SK-N-SH (cell line): Measurements from ENCODE around the gene CACNA2D3. TPM values are rescaled to one million over a fixed set of nuclear protein-coding genes. Genes with fewer than 3 reads are reported as not detected.
A peak's percentile ranks its signal among the peaks of the same experiment; 100 is the strongest.

Experiments used
- CTCF ChIA-PET: fragments of 300-600, 350-600 bp; formaldehyde crosslinking; extraction: SDS; loops from one replicate; lab custom pipeline; 2021; lab: Yijun Ruan, JAX
- POLR2A ChIA-PET: fragments of 350-600 bp; sonication (Branson Sonifier 250); formaldehyde crosslinking; extraction: SDS; loops from one replicate; lab custom pipeline; 2020; ENCODE audit warnings: antibody characterized with exemption, inconsistent platforms; lab: Yijun Ruan, JAX
- DNase-seq: peaks from one replicate; pipeline ENCODE4 v3.0.0; 2012
- H2AFZ ChIP-seq: fragments of 200-600 bp; sonication (generic); 2 replicates; pipeline ENCODE4 v1.8.1; 2016; ENCODE audit warnings: antibody characterized with exemption, mild to moderate bottlenecking, low read depth
- H3F3A ChIP-seq: fragments of 200-600 bp; sonication (generic); replicated peaks from 2 replicates; pipeline ENCODE3; 2016; ENCODE audit warnings: antibody characterized with exemption, mild to moderate bottlenecking; ENCODE audit not compliant: insufficient read depth
- H3K27ac ChIP-seq, 2 experiments: fragments of 200-500 bp in 1 of 2; fragments of 200-600 bp in 1 of 2; sonication (Bioruptor generic) in 1 of 2; sonication (generic), shearing (Covaris generic) in 1 of 2; 2 replicates each; pipeline versions ENCODE4 v1.5.1 to v1.6.1; 2014 to 2016; ENCODE audit warnings: low read depth in 2 of 2, inconsistent platforms in 1 of 2, low read length in 1 of 2, mild to moderate bottlenecking in 1 of 2, mixed read lengths in 1 of 2
- H3K27me3 ChIP-seq: fragments of 200-600 bp; sonication (generic), shearing (Covaris generic); 2 replicates; pipeline ENCODE4 v1.6.1; 2016; ENCODE audit warnings: mixed run types; ENCODE audit not compliant: insufficient read depth
- H3K36me3 ChIP-seq, 2 experiments: fragments of 200-500 bp in 1 of 2; fragments of 200-600 bp in 1 of 2; sonication (Bioruptor generic) in 1 of 2; sonication (generic) in 1 of 2; replicated peaks in 1 of 2; 2 replicates each; pipeline versions ENCODE3 to v1.5.1; 2014 to 2016; ENCODE audit warnings: low read length in 1 of 2, mild to moderate bottlenecking in 1 of 2; ENCODE audit not compliant: insufficient read depth in 2 of 2, control insufficient read depth in 1 of 2
- H3K4me1 ChIP-seq, 2 experiments: fragments of 200-500 bp in 1 of 2; fragments of 200-600 bp in 1 of 2; sonication (Bioruptor generic) in 1 of 2; sonication (generic), shearing (Covaris generic) in 1 of 2; 2 replicates each; pipeline versions ENCODE4 v1.5.1 to v1.6.1; 2014 to 2016; ENCODE audit warnings: low read depth in 1 of 2, low read length in 1 of 2, mixed run types in 1 of 2; ENCODE audit not compliant: insufficient read depth in 2 of 2, control insufficient read depth in 1 of 2
- H3K4me2 ChIP-seq: fragments of 200-600 bp; sonication (generic), shearing (Covaris generic); 2 replicates; pipeline ENCODE4 v1.6.1; 2017; ENCODE audit warnings: mixed run types
- H3K4me3 ChIP-seq, 2 experiments: fragments of 200-500 bp in 1 of 2; fragments of 200-600 bp in 1 of 2; sonication (Bioruptor generic) in 1 of 2; sonication (generic), shearing (Covaris generic) in 1 of 2; 2 replicates each; pipeline versions ENCODE4 v1.5.1 to v1.8.1; 2014 to 2016; ENCODE audit warnings: low read depth in 2 of 2, inconsistent platforms in 1 of 2, low read length in 1 of 2, mild to moderate bottlenecking in 1 of 2, mixed read lengths in 1 of 2, moderate library complexity in 1 of 2
- H3K79me2 ChIP-seq: fragments of 200-600 bp; sonication (generic); 2 replicates; pipeline ENCODE4 v1.8.1; 2017; ENCODE audit warnings: mild to moderate bottlenecking; ENCODE audit not compliant: insufficient read depth
- H3K9ac ChIP-seq: fragments of 200-600 bp; sonication (generic); 2 replicates; pipeline ENCODE4 v1.6.1; 2017; ENCODE audit warnings: mixed run types
- H3K9me2 ChIP-seq: fragments of 200-600 bp; sonication (generic); 2 replicates; pipeline ENCODE4 v1.6.1; 2017; ENCODE audit warnings: mixed run types
- H3K9me3 ChIP-seq: fragments of 200-600 bp; sonication (generic); 2 replicates; pipeline ENCODE4 v1.6.1; 2017; ENCODE audit warnings: mixed run types, mild to moderate bottlenecking, moderate library complexity
- H4K20me1 ChIP-seq: fragments of 200-600 bp; sonication (generic); 2 replicates; pipeline ENCODE4 v1.6.1; 2017; ENCODE audit warnings: mild to moderate bottlenecking, mixed run types; ENCODE audit not compliant: insufficient read depth
- CHD2 ChIP-seq: fragments of 150-350 bp; IDR thresholded peaks from 2 replicates; pipeline ENCODE4 v1.6.1; 2018; ENCODE audit warnings: low read length; ENCODE audit not compliant: partially characterized antibody
- EP300 ChIP-seq, 2 experiments: IDR thresholded peaks; 2 replicates each; pipeline versions ENCODE4 v1.4.0 to v1.6.1; 2012; ENCODE audit warnings: borderline replicate concordance in 1 of 2, low read depth in 1 of 2, low read length in 1 of 2
- EZH2phosphoT487 ChIP-seq: fragments of 200-600 bp; sonication (generic); IDR thresholded peaks from 2 replicates; pipeline ENCODE4 v1.6.1; 2017; ENCODE audit warnings: low read depth, mixed run types, mild to moderate bottlenecking, antibody characterized with exemption, moderate library complexity, borderline replicate concordance
- FOXJ3 ChIP-seq: sonication (generic); formaldehyde crosslinking; IDR thresholded peaks from 2 replicates; pipeline ENCODE4 v1.5.1; 2020; ENCODE audit warnings: mild to moderate bottlenecking, missing genetic modification reagents
- GABPA ChIP-seq: IDR thresholded peaks from 2 replicates; pipeline ENCODE4 v1.4.0; 2012; ENCODE audit warnings: low read depth, mild to moderate bottlenecking
- GATA2 ChIP-seq: sonication (generic); formaldehyde crosslinking; IDR thresholded peaks from 2 replicates; pipeline ENCODE4 v1.5.0; 2020; ENCODE audit warnings: mild to moderate bottlenecking, missing genetic modification reagents
- MXI1 ChIP-seq: IDR thresholded peaks from 2 replicates; pipeline ENCODE4 v1.6.1; 2012; ENCODE audit warnings: mild to moderate bottlenecking, low read depth, low read length, improper control_type of control experiment
- NRF1 ChIP-seq: IDR thresholded peaks from 2 replicates; pipeline ENCODE4 v1.6.1; 2012; ENCODE audit warnings: low read depth, mild to moderate bottlenecking, low read length
- SIN3A ChIP-seq: IDR thresholded peaks from 2 replicates; pipeline ENCODE4 v1.6.1; 2012; ENCODE audit warnings: low read depth, mild to moderate bottlenecking, low read length, moderate library complexity, borderline replicate concordance
- SMC3 ChIP-seq: IDR thresholded peaks from 2 replicates; pipeline ENCODE4 v1.6.1; 2012; ENCODE audit warnings: low read depth, low read length, improper control_type of control experiment
- TAF1 ChIP-seq: IDR thresholded peaks from 2 replicates; pipeline ENCODE4 v1.6.1; 2012; ENCODE audit warnings: low read depth, mild to moderate bottlenecking, low read length, moderate library complexity, borderline replicate concordance
- TCF12 ChIP-seq: IDR thresholded peaks from 2 replicates; pipeline ENCODE4 v1.4.0; 2012
- YY1 ChIP-seq: IDR thresholded peaks from 2 replicates; pipeline ENCODE4 v1.4.0; 2012; ENCODE audit warnings: low read depth, mild to moderate bottlenecking
- WGBS: methylation state at CpG from one replicate; pipeline ENCODE4 v1.1.6; 2017; ENCODE audit warnings: low lambda C conversion rate; 5-methylcytosine and 5-hydroxymethylcytosine counted together
- polyA plus RNA-seq, 3 experiments: library from polyadenylated mRNA; depleted of rRNA; stranded (reverse); fragments of >200 nt; gene quantifications; 2 replicates each; pipeline ENCODE4 v1.2.3, GENCODE V29; 2012
- TF ChIP-seq, protein P1 (sequence below): IDR thresholded peaks from 2 replicates; pipeline ENCODE4 v1.6.1; 2012; ENCODE audit warnings: mild to moderate bottlenecking, low read depth, low read length, moderate library complexity
- TF ChIP-seq, protein P2 (sequence below): IDR thresholded peaks from 2 replicates; pipeline ENCODE4; 2012
- TF ChIP-seq, protein P3 (sequence below): fragments of 200-600 bp; sonication (generic); IDR thresholded peaks from 2 replicates; pipeline ENCODE4 v1.6.1; 2017; ENCODE audit warnings: antibody characterized with exemption, mild to moderate bottlenecking, moderate library complexity

The CACNA2D3 gene
- polyA plus RNA-seq, 1 of the 3 experiments (the other 2 are of a cell fraction), result 0.15 TPM

DNA sequence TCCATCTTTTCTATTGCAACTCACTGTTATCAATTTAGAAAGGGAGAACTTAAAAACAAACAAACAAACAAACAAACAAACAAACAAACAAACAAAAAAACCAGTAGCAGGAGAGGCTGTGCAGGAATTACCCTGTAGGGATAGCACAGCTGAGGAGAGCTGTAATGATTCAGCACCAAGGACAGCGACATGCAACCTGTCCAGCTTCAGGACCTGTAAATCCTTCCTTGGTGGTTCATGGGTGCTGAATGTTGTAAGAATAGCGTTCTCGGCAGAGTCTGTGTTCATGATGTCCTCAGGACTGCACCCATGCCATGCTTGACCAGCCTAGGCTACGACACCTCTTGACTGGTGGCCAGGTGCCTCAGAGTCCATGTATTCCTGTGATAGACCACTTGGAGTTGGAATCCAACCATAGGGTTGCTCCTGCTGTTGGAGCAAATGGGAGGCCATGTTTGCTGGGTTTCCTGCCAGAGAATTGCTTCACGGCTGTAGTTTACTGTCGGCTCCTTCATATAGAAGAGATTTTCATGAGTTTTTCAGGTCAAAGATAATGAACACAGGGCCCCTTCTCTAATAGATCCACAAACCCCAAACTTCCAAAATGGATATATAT is 65.9 kb downstream of the CACNA2D3 start:
- DNase-seq, result no peak
- H3K36me3 ChIP-seq, result no peaks in the 10 kb centered on the region
- CTCF ChIA-PET, result interaction anchor here (1.5 kb wide), 1 partner anchor 41 kb away, joined by 6 read pairs; no protein-coding TSS in a partner anchor

DNA sequence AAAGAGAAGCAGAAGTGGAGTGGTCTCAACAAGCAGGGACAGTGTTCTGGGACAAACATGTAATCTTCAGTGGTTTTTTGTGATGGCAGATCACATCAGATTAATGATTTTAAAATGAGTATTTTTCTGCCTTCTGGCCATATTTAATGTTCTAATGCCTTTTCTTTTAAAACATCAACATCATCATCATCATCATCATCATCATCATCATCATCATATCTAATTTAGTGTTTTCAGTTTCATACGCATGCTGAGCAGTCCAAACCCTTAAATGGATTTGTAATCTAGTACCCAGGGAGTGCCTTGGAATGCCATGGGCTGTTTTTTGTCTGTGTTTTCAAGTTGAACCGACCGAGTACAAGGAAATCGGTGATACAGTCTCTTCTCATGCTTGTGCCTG is 68.9 kb downstream of the CACNA2D3 start:
- Histone ChIP-seq H3K79me2 (no peaks in the 10 kb centered on the region), H3F3A (no peaks in the 10 kb centered on the region), H3K9me3 (no peaks in the 10 kb centered on the region), H3K36me3 (no peaks in the 10 kb centered on the region), H2AFZ (no peak overlapping the region), H3K4me3 (no peak overlapping the region), H3K4me2 (no peak overlapping the region), H3K4me1 (no peaks in the 10 kb centered on the region), H3K27ac (no peak overlapping the region), H3K27me3 (no peaks in the 10 kb centered on the region), H3K9me2 (no peaks in the 10 kb centered on the region), H4K20me1 (no peaks in the 10 kb centered on the region)
- CTCF ChIA-PET, result interaction anchor here (1.2 kb wide), 1 partner anchor 16 kb away, joined by 3 read pairs; no protein-coding TSS in a partner anchor
- no peak for DNase-seq
- no peak for TF ChIP-seq CHD2
- TF ChIP-seq SMC3, result no peak
- TF ChIP-seq GATA2, result no peak
- TF ChIP-seq, all 33 proteins: peak for 0
- POLR2A ChIA-PET, result no interaction called here
- 44% methylated on average over 4 of the region's 4 CpGs for WGBS
- H3K9ac ChIP-seq, result no peak overlapping the region

More for the DNA sequence above, 65.9 kb downstream of the CACNA2D3 start:
- no peaks in the 10 kb centered on the region for H3K9me3 ChIP-seq
- 67% methylated on average over 6 of the region's 6 CpGs for WGBS
- H3K9me2 ChIP-seq, result no peaks in the 10 kb centered on the region
- no peak overlapping the region for H3K4me3 ChIP-seq
- no peaks in the 10 kb centered on the region for H3F3A ChIP-seq
- POLR2A ChIA-PET, result no interaction called here
- no peak overlapping the region for H3K4me2 ChIP-seq
- TF ChIP-seq, protein P1, sequence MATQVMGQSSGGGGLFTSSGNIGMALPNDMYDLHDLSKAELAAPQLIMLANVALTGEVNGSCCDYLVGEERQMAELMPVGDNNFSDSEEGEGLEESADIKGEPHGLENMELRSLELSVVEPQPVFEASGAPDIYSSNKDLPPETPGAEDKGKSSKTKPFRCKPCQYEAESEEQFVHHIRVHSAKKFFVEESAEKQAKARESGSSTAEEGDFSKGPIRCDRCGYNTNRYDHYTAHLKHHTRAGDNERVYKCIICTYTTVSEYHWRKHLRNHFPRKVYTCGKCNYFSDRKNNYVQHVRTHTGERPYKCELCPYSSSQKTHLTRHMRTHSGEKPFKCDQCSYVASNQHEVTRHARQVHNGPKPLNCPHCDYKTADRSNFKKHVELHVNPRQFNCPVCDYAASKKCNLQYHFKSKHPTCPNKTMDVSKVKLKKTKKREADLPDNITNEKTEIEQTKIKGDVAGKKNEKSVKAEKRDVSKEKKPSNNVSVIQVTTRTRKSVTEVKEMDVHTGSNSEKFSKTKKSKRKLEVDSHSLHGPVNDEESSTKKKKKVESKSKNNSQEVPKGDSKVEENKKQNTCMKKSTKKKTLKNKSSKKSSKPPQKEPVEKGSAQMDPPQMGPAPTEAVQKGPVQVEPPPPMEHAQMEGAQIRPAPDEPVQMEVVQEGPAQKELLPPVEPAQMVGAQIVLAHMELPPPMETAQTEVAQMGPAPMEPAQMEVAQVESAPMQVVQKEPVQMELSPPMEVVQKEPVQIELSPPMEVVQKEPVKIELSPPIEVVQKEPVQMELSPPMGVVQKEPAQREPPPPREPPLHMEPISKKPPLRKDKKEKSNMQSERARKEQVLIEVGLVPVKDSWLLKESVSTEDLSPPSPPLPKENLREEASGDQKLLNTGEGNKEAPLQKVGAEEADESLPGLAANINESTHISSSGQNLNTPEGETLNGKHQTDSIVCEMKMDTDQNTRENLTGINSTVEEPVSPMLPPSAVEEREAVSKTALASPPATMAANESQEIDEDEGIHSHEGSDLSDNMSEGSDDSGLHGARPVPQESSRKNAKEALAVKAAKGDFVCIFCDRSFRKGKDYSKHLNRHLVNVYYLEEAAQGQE, result peak; percentile 90
- TF ChIP-seq NRF1, result no peak
- H3K9ac ChIP-seq, result no peak overlapping the region
- no peaks in the 10 kb centered on the region for H4K20me1 ChIP-seq
- no peak overlapping the region for H3K27ac ChIP-seq
- H3K79me2 ChIP-seq, result no peaks in the 10 kb centered on the region
- H3K27me3 ChIP-seq, result no peaks in the 10 kb centered on the region
- no peak overlapping the region for H2AFZ ChIP-seq
- no peaks in the 10 kb centered on the region for H3K4me1 ChIP-seq

DNA sequence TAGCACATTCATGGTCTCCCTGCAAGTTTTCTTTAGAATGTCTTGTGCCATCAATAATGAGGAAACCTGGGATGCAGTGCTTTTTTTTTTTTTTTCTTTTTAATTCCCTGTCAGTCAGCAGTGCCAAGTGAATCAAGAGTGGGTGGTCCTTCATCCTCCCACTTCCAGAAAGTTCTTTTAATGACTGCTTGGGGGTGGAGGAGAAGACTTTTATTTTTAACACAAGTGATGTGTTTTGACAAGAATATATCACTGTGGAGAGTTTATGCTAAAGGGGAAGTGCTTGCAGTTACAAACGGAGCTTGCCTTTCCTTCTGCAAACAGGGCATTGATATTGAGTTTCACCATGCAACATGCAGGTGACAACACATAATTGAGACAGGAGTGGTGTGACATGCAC is 69.7 kb downstream of the CACNA2D3 start:
- no peaks in the 10 kb centered on the region for H3F3A ChIP-seq
- no peak overlapping the region for H3K9ac ChIP-seq
- no peaks in the 10 kb centered on the region for H3K79me2 ChIP-seq
- H3K36me3 ChIP-seq, result no peaks in the 10 kb centered on the region
- no peak overlapping the region for H3K4me3 ChIP-seq
- H3K4me1 ChIP-seq, result no peaks in the 10 kb centered on the region
- no peak for DNase-seq
- ChIA-PET POLR2A (no interaction called here), CTCF (interaction anchor here (1.4 kb wide), 1 partner anchor 45 kb away, joined by 3 read pairs; no protein-coding TSS in a partner anchor)
- no peak overlapping the region for H2AFZ ChIP-seq
- WGBS, result 14% methylated on average over 1 of the region's 1 CpG
- H3K4me2 ChIP-seq, result no peak overlapping the region
- H3K9me2 ChIP-seq, result no peaks in the 10 kb centered on the region
- no peaks in the 10 kb centered on the region for H3K27me3 ChIP-seq
- H3K27ac ChIP-seq, result no peak overlapping the region
- no peaks in the 10 kb centered on the region for H4K20me1 ChIP-seq
- TF ChIP-seq GABPA (no peak), EP300 (IDR thresholded peaks at IDR 0.05; ENCODE audit: borderline replicate concordance in 1 of 2, low read depth in 1 of 2, low read length in 1 of 2) (no peak), MXI1 (no peak), TAF1 (no peak), YY1 (no peak), EZH2phosphoT487 (no peak), FOXJ3 (CRISPR knock-in tag) (no peak), CHD2 (no peak), SIN3A (no peak), TCF12 (no peak)
- TF ChIP-seq, protein P2, sequence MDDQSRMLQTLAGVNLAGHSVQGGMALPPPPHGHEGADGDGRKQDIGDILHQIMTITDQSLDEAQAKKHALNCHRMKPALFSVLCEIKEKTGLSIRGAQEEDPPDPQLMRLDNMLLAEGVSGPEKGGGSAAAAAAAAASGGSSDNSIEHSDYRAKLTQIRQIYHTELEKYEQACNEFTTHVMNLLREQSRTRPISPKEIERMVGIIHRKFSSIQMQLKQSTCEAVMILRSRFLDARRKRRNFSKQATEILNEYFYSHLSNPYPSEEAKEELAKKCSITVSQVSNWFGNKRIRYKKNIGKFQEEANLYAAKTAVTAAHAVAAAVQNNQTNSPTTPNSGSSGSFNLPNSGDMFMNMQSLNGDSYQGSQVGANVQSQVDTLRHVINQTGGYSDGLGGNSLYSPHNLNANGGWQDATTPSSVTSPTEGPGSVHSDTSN, result no peak
- TF ChIP-seq, protein P3, sequence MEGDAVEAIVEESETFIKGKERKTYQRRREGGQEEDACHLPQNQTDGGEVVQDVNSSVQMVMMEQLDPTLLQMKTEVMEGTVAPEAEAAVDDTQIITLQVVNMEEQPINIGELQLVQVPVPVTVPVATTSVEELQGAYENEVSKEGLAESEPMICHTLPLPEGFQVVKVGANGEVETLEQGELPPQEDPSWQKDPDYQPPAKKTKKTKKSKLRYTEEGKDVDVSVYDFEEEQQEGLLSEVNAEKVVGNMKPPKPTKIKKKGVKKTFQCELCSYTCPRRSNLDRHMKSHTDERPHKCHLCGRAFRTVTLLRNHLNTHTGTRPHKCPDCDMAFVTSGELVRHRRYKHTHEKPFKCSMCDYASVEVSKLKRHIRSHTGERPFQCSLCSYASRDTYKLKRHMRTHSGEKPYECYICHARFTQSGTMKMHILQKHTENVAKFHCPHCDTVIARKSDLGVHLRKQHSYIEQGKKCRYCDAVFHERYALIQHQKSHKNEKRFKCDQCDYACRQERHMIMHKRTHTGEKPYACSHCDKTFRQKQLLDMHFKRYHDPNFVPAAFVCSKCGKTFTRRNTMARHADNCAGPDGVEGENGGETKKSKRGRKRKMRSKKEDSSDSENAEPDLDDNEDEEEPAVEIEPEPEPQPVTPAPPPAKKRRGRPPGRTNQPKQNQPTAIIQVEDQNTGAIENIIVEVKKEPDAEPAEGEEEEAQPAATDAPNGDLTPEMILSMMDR, result no peak
- TF ChIP-seq, all 33 proteins: peak for 0
- H3K9me3 ChIP-seq, result no peaks in the 10 kb centered on the region
